Liver (tissue), 9 donors: ENCODE results near the gene ZBTB12. TPM values are rescaled to one million over a fixed set of nuclear protein-coding genes. Genes with fewer than 3 reads are reported as not detected.
"Not testable (repeated sequence)": the region's sequence is repeated elsewhere in the genome, so short reads cannot be mapped to it uniquely, and the experiment has no call there.

Experiments used
- DNase-seq: peaks from one replicate; pipeline ENCODE4 v3.0.0-alpha.2; 2017; ENCODE audit warnings: low spot score
- H3K27ac ChIP-seq, 2 donors: one replicate each; pipeline ENCODE4 v1.7.0; 2013; ENCODE audit warnings: inconsistent platforms in 2 of 2, low read length in 2 of 2, control low read depth in 1 of 2, low read depth in 1 of 2, mild to moderate bottlenecking in 1 of 2
- H3K27me3 ChIP-seq, 4 donors: one replicate each; pipeline versions ENCODE4 v1.6.1 to v1.7.0; 2013; ENCODE audit warnings: low read length in 3 of 4, inconsistent platforms in 1 of 4, mild to moderate bottlenecking in 1 of 4, moderate library complexity in 1 of 4; ENCODE audit not compliant: control insufficient read depth in 4 of 4, insufficient read depth in 4 of 4
- H3K36me3 ChIP-seq, 4 donors: one replicate each; pipeline versions ENCODE4 v1.6.1 to v1.7.0; 2013; ENCODE audit warnings: low read length in 3 of 4, mild to moderate bottlenecking in 3 of 4, low read depth in 1 of 4, moderate library complexity in 1 of 4; ENCODE audit not compliant: control insufficient read depth in 4 of 4, insufficient read depth in 3 of 4
- H3K4me1 ChIP-seq, 4 donors: one replicate each; pipeline versions ENCODE4 v1.6.1 to v1.7.0; 2013; ENCODE audit warnings: low read length in 3 of 4, mild to moderate bottlenecking in 3 of 4, moderate library complexity in 1 of 4; ENCODE audit not compliant: control insufficient read depth in 4 of 4, insufficient read depth in 4 of 4
- H3K4me3 ChIP-seq, 3 donors: one replicate each; pipeline versions ENCODE4 v1.6.1 to v1.7.0; 2013; ENCODE audit warnings: low read length in 3 of 3, control low read depth in 1 of 3, low read depth in 1 of 3, mild to moderate bottlenecking in 1 of 3
- H3K9ac ChIP-seq, 2 donors: one replicate each; pipeline ENCODE4 v1.7.0; 2013; ENCODE audit warnings: low read length in 2 of 2, mild to moderate bottlenecking in 2 of 2, moderate library complexity in 2 of 2, control low read depth in 1 of 2, low read depth in 1 of 2
- H3K9me3 ChIP-seq, 4 donors: one replicate each; pipeline versions ENCODE4 v1.6.1 to v1.7.0; 2013; ENCODE audit warnings: low read length in 3 of 4; ENCODE audit not compliant: control insufficient read depth in 4 of 4
- CTCF ChIP-seq: fragments of 150-350 bp; IDR thresholded peaks from 2 replicates; pipeline ENCODE4 v1.5.1; 2017; ENCODE audit warnings: improper control_type of control experiment, low read depth, low read length; ENCODE audit not compliant: missing input control
- EGR1 ChIP-seq, 2 donors: IDR thresholded peaks; 2 replicates each; pipeline ENCODE4 v1.6.1; 2016 to 2018; ENCODE audit warnings: antibody characterized with exemption in 2 of 2, low read depth in 2 of 2
- FOXA2 ChIP-seq: IDR thresholded peaks from 2 replicates; pipeline ENCODE4 v1.6.1; 2016; ENCODE audit warnings: antibody characterized with exemption
- GABPA ChIP-seq, 2 donors: IDR thresholded peaks in 1 of 2; conservative IDR thresholded peaks in 1 of 2; 2 replicates each; pipeline ENCODE4 v1.6.1; 2016; ENCODE audit warnings: antibody characterized with exemption in 2 of 2, mild to moderate bottlenecking in 1 of 2, moderate library complexity in 1 of 2
- HNF4A ChIP-seq, 2 donors: conservative IDR thresholded peaks; 2 replicates each; pipeline ENCODE4 v1.6.1; 2016; ENCODE audit warnings: antibody characterized with exemption in 2 of 2, mild to moderate bottlenecking in 2 of 2
- HNF4G ChIP-seq: IDR thresholded peaks from 2 replicates; pipeline ENCODE4 v1.6.1; 2016; ENCODE audit warnings: antibody characterized with exemption
- MAX ChIP-seq: IDR thresholded peaks from 2 replicates; pipeline ENCODE4 v1.6.1; 2016; ENCODE audit warnings: antibody characterized with exemption
- RAD21 ChIP-seq, 2 donors: IDR thresholded peaks; 2 replicates each; pipeline ENCODE4 v1.6.1; 2016; ENCODE audit warnings: antibody characterized with exemption in 2 of 2, mild to moderate bottlenecking in 2 of 2
- RXRA ChIP-seq, 2 donors: IDR thresholded peaks; 2 replicates each; pipeline ENCODE4 v1.6.1; 2017 to 2018; ENCODE audit warnings: antibody characterized with exemption in 2 of 2, mild to moderate bottlenecking in 1 of 2
- TAF1 ChIP-seq: conservative IDR thresholded peaks from 2 replicates; pipeline ENCODE4 v1.6.1; 2016; ENCODE audit warnings: antibody characterized with exemption, mild to moderate bottlenecking
- YY1 ChIP-seq: IDR thresholded peaks from 2 replicates; pipeline ENCODE4 v1.6.1; 2016; ENCODE audit warnings: antibody characterized with exemption, mild to moderate bottlenecking
- ZBTB33 ChIP-seq: IDR thresholded peaks from 2 replicates; pipeline ENCODE4 v1.6.1; 2016; ENCODE audit warnings: antibody characterized with exemption
- WGBS: extraction: QIAGEN DNeasy Blood & Tissue Kit; methylation state at CpG from one replicate; pipeline ENCODE4 v1.1.7; 2013; 5-methylcytosine and 5-hydroxymethylcytosine counted together
- polyA plus RNA-seq, 2 donors: library from polyadenylated mRNA; stranded (reverse) in 1 of 2; unstranded in 1 of 2; fragments of 200-250 nt in 1 of 2; fragments of >200 nt in 1 of 2; fragmentation: Nextera tagmentation in 1 of 2; extraction: Ambion mirVana in 1 of 2; gene quantifications; one replicate each; pipeline versions ENCODE4 v1.2.1 to v1.2.3, GENCODE V29; 2013 to 2015
- total RNA-seq, 2 donors: library from RNA; depleted of rRNA; stranded (reverse); fragments of >200 nt; gene quantifications; one replicate each; pipeline ENCODE4 v1.2.3, GENCODE V29; 2014
- donor health status: healthy.
- donor health status: healthy.
- donor health status: healthy.
- donor health status: healthy.
- donor health status: healthy.

Gene ZBTB12
- total and polyA plus RNA-seq, 4 donors: 0.25 to 2.3 (median 0.83) TPM; not detected in 1

- no peak for DNase-seq
These were observed 10.1 kb upstream of the ZBTB12 start for GRCh38 chr6:31911826-31912585.

GRCh38 chr6:31909298-31909697, 7.4 kb upstream of the ZBTB12 start:
- DNase-seq, H3K9ac ChIP-seq, H3K36me3 ChIP-seq, H3K4me3 ChIP-seq, H3K9me3 ChIP-seq, H3K27ac ChIP-seq, H3K27me3 ChIP-seq, H3K4me1 ChIP-seq: not testable (repeated sequence)
- 92% methylated on average over 7 of the region's 7 CpGs for WGBS

More at GRCh38 chr6:31911826-31912585, 10.1 kb upstream of the ZBTB12 start:
- Histone ChIP-seq H3K4me3 (no peak overlapping the region), H3K9me3 (no peaks in the 10 kb centered on the region), H3K36me3 (no peaks in the 10 kb centered on the region), H3K9ac (no peak overlapping the region), H3K27me3 (no peaks in the 10 kb centered on the region), H3K4me1 (peaks cover 2 to 5% (median 4%) of the 10 kb centered on the region in 4 donors), H3K27ac (no peak overlapping the region)
- TF ChIP-seq EGR1 (IDR thresholded peaks at IDR 0.05; ENCODE audit: low read depth in 2 of 2): no peak
- TF ChIP-seq RXRA (IDR thresholded peaks at IDR 0.05): no peak
- TF ChIP-seq RAD21 (IDR thresholded peaks at IDR 0.05): no peak
- no peak for TF ChIP-seq ZBTB33
- no peak for TF ChIP-seq CTCF
- no peak for TF ChIP-seq TAF1
- TF ChIP-seq GABPA (IDR thresholded peaks at IDR 0.05 in 1 of 2, conservative IDR thresholded peaks at IDR 0.05 in 1 of 2): no peak
- no peak for TF ChIP-seq YY1
- TF ChIP-seq MAX: no peak
- no peak for TF ChIP-seq FOXA2
- TF ChIP-seq HNF4G: no peak
- no peak for TF ChIP-seq HNF4A (conservative IDR thresholded peaks at IDR 0.05)
- WGBS: 86% methylated on average over 11 of the region's 11 CpGs

- no peaks in the 10 kb centered on the region for H3K9me3 ChIP-seq
These were observed 6.9 kb upstream of the ZBTB12 start for GRCh38 chr6:31908791-31909190.

GRCh38 chr6:31908255-31908654, 6.4 kb upstream of the ZBTB12 start:
- H3K4me1 ChIP-seq, H3K9me3 ChIP-seq, H3K36me3 ChIP-seq, H3K4me3 ChIP-seq, DNase-seq, H3K27ac ChIP-seq, H3K27me3 ChIP-seq, H3K9ac ChIP-seq: not testable (repeated sequence)
- 94% methylated on average over 5 of the region's 5 CpGs for WGBS

More at GRCh38 chr6:31908791-31909190, 6.9 kb upstream of the ZBTB12 start:
- Histone ChIP-seq H3K4me3 (no peak overlapping the region), H3K27ac (no peak overlapping the region), H3K27me3 (no peaks in the 10 kb centered on the region), H3K4me1 (peaks cover 2 to 5% (median 4%) of the 10 kb centered on the region in 4 donors), H3K36me3 (no peaks in the 10 kb centered on the region), H3K9ac (no peak overlapping the region)
- TF ChIP-seq GABPA (IDR thresholded peaks at IDR 0.05 in 1 of 2, conservative IDR thresholded peaks at IDR 0.05 in 1 of 2): no peak
- no peak for TF ChIP-seq RAD21 (IDR thresholded peaks at IDR 0.05)
- WGBS: 75% methylated on average over 4 of the region's 4 CpGs
- no peak for DNase-seq
